Peyer's patch (tissue), 4 donors: ENCODE data around the gene ATP5PO.

Source experiments
- CTCF ChIP-seq, 6 experiments: fragments of 450-650 bp in 4 of 6; fragments of 200-600 bp in 2 of 6; sonication (generic) in 1 of 6; IDR thresholded peaks; one replicate each; pipeline ENCODE4 v1.5.1; 2017 to 2019; ENCODE audit warnings: antibody characterized with exemption in 6 of 6, mild to moderate bottlenecking in 3 of 6, moderate library complexity in 1 of 6
- POLR2A ChIP-seq, 2 donors: fragments of 450-650 bp; IDR thresholded peaks; one replicate each; pipeline ENCODE4 v1.5.1; 2017; ENCODE audit warnings: antibody characterized with exemption in 2 of 2, mild to moderate bottlenecking in 2 of 2, moderate library complexity in 2 of 2

- TF ChIP-seq CTCF (IDR thresholded peaks at IDR 0.05) (no peak), POLR2A (IDR thresholded peaks at IDR 0.05) (no peak)
Measured at GRCh38 chr21:33943293-33943692, 27.7 kb upstream of the ATP5PO start.
